Breast epithelium (tissue), 3 donors: Measurements from ENCODE around the gene ARMH4.

Experiments used
- CTCF ChIP-seq, 3 donors: fragments of 450-650 bp; IDR thresholded peaks; one replicate each; pipeline ENCODE4 v1.5.1; 2016 to 2017; ENCODE audit warnings: antibody characterized with exemption in 3 of 3, mild to moderate bottlenecking in 3 of 3, moderate library complexity in 3 of 3
- POLR2A ChIP-seq: fragments of 450-650 bp; IDR thresholded peaks from one replicate; pipeline ENCODE4 v1.6.1; 2016; ENCODE audit warnings: antibody characterized with exemption, mild to moderate bottlenecking, moderate library complexity

DNA sequence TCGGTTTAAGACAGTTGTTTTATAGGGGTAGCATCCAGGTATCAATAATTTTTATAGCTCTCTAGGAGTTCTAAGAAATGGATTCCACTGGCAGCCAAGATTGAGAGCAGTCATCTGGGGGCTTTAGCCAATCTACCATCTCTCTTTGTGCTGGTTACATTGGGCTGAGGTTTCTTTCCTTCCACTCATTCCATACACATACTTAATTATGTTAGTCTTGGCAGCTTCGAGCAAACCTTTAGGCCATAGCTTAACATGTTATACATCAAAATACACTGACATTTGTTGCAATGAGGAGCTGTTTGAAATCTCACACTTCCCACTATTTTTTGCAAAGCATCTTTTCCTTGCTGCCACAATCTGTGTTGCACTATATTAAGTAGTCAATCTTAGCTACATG lies 63.1 kb downstream of the ARMH4 start:
- TF ChIP-seq CTCF (IDR thresholded peaks at IDR 0.05) (no peak), POLR2A (no peak)
